ENCODE measurements around the gene SLC9A8.

DNA sequence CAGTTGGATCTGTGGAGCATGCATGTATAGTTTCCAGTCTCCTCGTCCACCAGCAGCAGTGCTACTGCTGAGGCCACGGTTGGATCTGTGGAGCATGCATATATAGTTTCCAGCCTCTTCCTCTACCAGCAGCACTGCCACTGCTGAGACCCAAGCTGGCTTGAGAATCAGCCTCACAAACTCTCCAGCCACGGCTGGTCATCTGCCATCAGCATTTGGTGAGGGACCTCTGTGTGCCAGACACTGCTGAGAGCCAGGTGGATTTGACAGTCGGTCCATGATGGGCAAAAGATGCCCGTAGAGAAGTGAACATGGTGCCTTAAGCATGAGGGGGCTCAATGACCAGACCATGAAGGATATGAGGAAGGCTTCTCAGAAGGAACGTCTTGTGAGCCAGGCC lies 46.4 kb downstream of the SLC9A8 start:
- TF ChIP-seq, protein P1, sequence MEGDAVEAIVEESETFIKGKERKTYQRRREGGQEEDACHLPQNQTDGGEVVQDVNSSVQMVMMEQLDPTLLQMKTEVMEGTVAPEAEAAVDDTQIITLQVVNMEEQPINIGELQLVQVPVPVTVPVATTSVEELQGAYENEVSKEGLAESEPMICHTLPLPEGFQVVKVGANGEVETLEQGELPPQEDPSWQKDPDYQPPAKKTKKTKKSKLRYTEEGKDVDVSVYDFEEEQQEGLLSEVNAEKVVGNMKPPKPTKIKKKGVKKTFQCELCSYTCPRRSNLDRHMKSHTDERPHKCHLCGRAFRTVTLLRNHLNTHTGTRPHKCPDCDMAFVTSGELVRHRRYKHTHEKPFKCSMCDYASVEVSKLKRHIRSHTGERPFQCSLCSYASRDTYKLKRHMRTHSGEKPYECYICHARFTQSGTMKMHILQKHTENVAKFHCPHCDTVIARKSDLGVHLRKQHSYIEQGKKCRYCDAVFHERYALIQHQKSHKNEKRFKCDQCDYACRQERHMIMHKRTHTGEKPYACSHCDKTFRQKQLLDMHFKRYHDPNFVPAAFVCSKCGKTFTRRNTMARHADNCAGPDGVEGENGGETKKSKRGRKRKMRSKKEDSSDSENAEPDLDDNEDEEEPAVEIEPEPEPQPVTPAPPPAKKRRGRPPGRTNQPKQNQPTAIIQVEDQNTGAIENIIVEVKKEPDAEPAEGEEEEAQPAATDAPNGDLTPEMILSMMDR (IDR thresholded peaks at IDR 0.05 in 2 of 3, conservative IDR thresholded peaks at IDR 0.05 in 1 of 3; ENCODE audit: borderline replicate concordance in 1 of 3, insufficient read depth in 1 of 3, low read depth in 2 of 3, low read length in 2 of 3), result no peak
- no peak for TF ChIP-seq YY1 (IDR thresholded peaks at IDR 0.05; ENCODE audit: extremely low read depth, insufficient replicate concordance, low read depth, low read length)
- no peak for TF ChIP-seq RAD21 (IDR thresholded peaks at IDR 0.05; ENCODE audit: low read depth)
